Suprapubic skin (tissue), 4 donors: Measurements from ENCODE around the gene KREMEN1. TPM values are rescaled to one million over a fixed set of nuclear protein-coding genes. Genes with fewer than 3 reads are reported as not detected.

ENCODE experiments used
- DNase-seq, 2 donors: peaks; one replicate each; pipeline ENCODE4 v3.0.0-alpha.2; 2019; ENCODE audit warnings: low spot score in 2 of 2
- H3K27ac ChIP-seq: fragments of 200-600 bp; sonication (generic); one replicate; pipeline ENCODE4 v1.5.1; 2019
- H3K27me3 ChIP-seq: fragments of 200-600 bp; sonication (generic); one replicate; pipeline ENCODE4 v1.5.1; 2019
- H3K36me3 ChIP-seq: fragments of 200-600 bp; sonication (generic); one replicate; pipeline ENCODE4 v1.5.1; 2019
- H3K4me1 ChIP-seq: fragments of 200-600 bp; sonication (generic); one replicate; pipeline ENCODE4 v1.5.1; 2019
- H3K4me3 ChIP-seq: fragments of 200-600 bp; sonication (generic); one replicate; pipeline ENCODE4 v1.5.1; 2019; ENCODE audit warnings: mild to moderate bottlenecking
- H3K9me3 ChIP-seq: fragments of 200-600 bp; sonication (generic); one replicate; pipeline ENCODE4 v1.5.1; 2019
- CTCF ChIP-seq, 2 donors: fragments of 200-600 bp in 1 of 2; fragments of 450-650 bp in 1 of 2; sonication (generic) in 1 of 2; IDR thresholded peaks; one replicate each; pipeline ENCODE4 v1.5.1; 2016 to 2019; ENCODE audit warnings: antibody characterized with exemption in 2 of 2, mild to moderate bottlenecking in 1 of 2, moderate library complexity in 1 of 2
- EP300 ChIP-seq: sonication (generic); formaldehyde crosslinking; IDR thresholded peaks from one replicate; pipeline ENCODE4 v1.6.1; 2017; ENCODE audit warnings: antibody characterized with exemption
- POLR2A ChIP-seq, 2 donors: fragments of 450-650 bp; IDR thresholded peaks; one replicate each; pipeline ENCODE4 v1.6.1; 2017; ENCODE audit warnings: antibody characterized with exemption in 2 of 2, mild to moderate bottlenecking in 2 of 2, moderate library complexity in 2 of 2
- POLR2AphosphoS5 ChIP-seq, 3 donors: sonication (generic); formaldehyde crosslinking; IDR thresholded peaks; one replicate each; pipeline ENCODE4 v1.6.1; 2017; ENCODE audit warnings: antibody characterized with exemption in 3 of 3
- WGBS: methylation state at CpG from one replicate; pipeline ENCODE4 v1.1.5; 2018; 5-methylcytosine and 5-hydroxymethylcytosine counted together
- total RNA-seq, 4 donors: library from RNA; depleted of rRNA; stranded (reverse); fragments of >200 nt; gene quantifications; one replicate each; pipeline ENCODE4 v1.1.0, GENCODE V29; 2016

The KREMEN1 gene
- total RNA-seq, 4 donors from 2014 or later = 51.6 to 71.1 (median 60.9) TPM

GRCh38 chr22:29186302-29186701 is 113.5 kb downstream of the KREMEN1 start:
- Histone ChIP-seq H3K27me3 (no peaks in the 10 kb centered on the region), H3K4me3 (no peak overlapping the region), H3K4me1 (peaks cover 3% of the 10 kb centered on the region), H3K27ac (no peak overlapping the region), H3K9me3 (no peaks in the 10 kb centered on the region), H3K36me3 (no peaks in the 10 kb centered on the region)
- TF ChIP-seq EP300 (no peak), CTCF (IDR thresholded peaks at IDR 0.05) (no peak), POLR2A (IDR thresholded peaks at IDR 0.05) (no peak), POLR2AphosphoS5 (IDR thresholded peaks at IDR 0.05) (no peak)
- no peak for DNase-seq
- WGBS = 93% methylated on average over 1 of the region's 1 CpG

- 58% methylated on average over 3 of the region's 7 CpGs for WGBS
- Histone ChIP-seq H3K36me3 (no peaks in the 10 kb centered on the region), H3K4me1 (peaks cover 3% of the 10 kb centered on the region), H3K9me3 (no peaks in the 10 kb centered on the region), H3K27me3 (no peaks in the 10 kb centered on the region), H3K4me3 (no peak overlapping the region), H3K27ac (no peak overlapping the region)
- no peak for TF ChIP-seq POLR2AphosphoS5 (IDR thresholded peaks at IDR 0.05)
- TF ChIP-seq EP300 = no peak
- TF ChIP-seq CTCF (IDR thresholded peaks at IDR 0.05) = no peak
- no peak for TF ChIP-seq POLR2A (IDR thresholded peaks at IDR 0.05)
- no peak for DNase-seq
Observed at GRCh38 chr22:29187831-29188230, 115.0 kb downstream of the KREMEN1 start.

- Histone ChIP-seq H3K9me3 (no peaks in the 10 kb centered on the region), H3K4me1 (peaks cover 3% of the 10 kb centered on the region), H3K36me3 (no peaks in the 10 kb centered on the region), H3K4me3 (no peak overlapping the region), H3K27me3 (no peaks in the 10 kb centered on the region), H3K27ac (no peak overlapping the region)
- no peak for TF ChIP-seq POLR2A (IDR thresholded peaks at IDR 0.05)
- no peak for TF ChIP-seq POLR2AphosphoS5 (IDR thresholded peaks at IDR 0.05)
- no peak for TF ChIP-seq EP300
- TF ChIP-seq CTCF (IDR thresholded peaks at IDR 0.05) = no peak
- no peak for DNase-seq
- WGBS = 92% methylated on average over 8 of the region's 8 CpGs
Observed at GRCh38 chr22:29190051-29190450, 117.2 kb downstream of the KREMEN1 start.

GRCh38 chr22:29190918-29191317 is 118.1 kb downstream of the KREMEN1 start:
- Histone ChIP-seq H3K9me3 (no peaks in the 10 kb centered on the region), H3K4me3 (no peak overlapping the region), H3K27ac (no peak overlapping the region), H3K27me3 (no peaks in the 10 kb centered on the region), H3K36me3 (no peaks in the 10 kb centered on the region), H3K4me1 (peaks cover 3% of the 10 kb centered on the region)
- no peak for DNase-seq
- TF ChIP-seq POLR2A (IDR thresholded peaks at IDR 0.05) (no peak), EP300 (no peak), POLR2AphosphoS5 (IDR thresholded peaks at IDR 0.05) (no peak)
- 52% methylated on average over 10 of the region's 10 CpGs for WGBS

GRCh38 chr22:29193021-29193420 is 120.2 kb downstream of the KREMEN1 start:
- WGBS = 68% methylated on average over 8 of the region's 8 CpGs
- Histone ChIP-seq H3K4me3 (no peak overlapping the region), H3K9me3 (no peaks in the 10 kb centered on the region), H3K27ac (no peak overlapping the region), H3K36me3 (no peaks in the 10 kb centered on the region), H3K4me1 (peaks cover under 1% of the 10 kb centered on the region), H3K27me3 (no peaks in the 10 kb centered on the region)
- no peak for TF ChIP-seq CTCF (IDR thresholded peaks at IDR 0.05)
- no peak for TF ChIP-seq EP300
- TF ChIP-seq POLR2AphosphoS5 (IDR thresholded peaks at IDR 0.05) = no peak
- no peak for TF ChIP-seq POLR2A (IDR thresholded peaks at IDR 0.05)
- DNase-seq = no peak

- no peaks in the 10 kb centered on the region for H3K4me1 ChIP-seq
- no peaks in the 10 kb centered on the region for H3K27me3 ChIP-seq
- no peak overlapping the region for H3K27ac ChIP-seq
- no peaks in the 10 kb centered on the region for H3K9me3 ChIP-seq
- H3K36me3 ChIP-seq = no peaks in the 10 kb centered on the region
- no peak for DNase-seq
- no peak overlapping the region for H3K4me3 ChIP-seq
- TF ChIP-seq POLR2AphosphoS5 (IDR thresholded peaks at IDR 0.05) = no peak
- no peak for TF ChIP-seq CTCF (IDR thresholded peaks at IDR 0.05)
- no peak for TF ChIP-seq EP300
- no peak for TF ChIP-seq POLR2A (IDR thresholded peaks at IDR 0.05)
- WGBS = 91% methylated on average over 2 of the region's 2 CpGs
Observed at GRCh38 chr22:29194184-29194583, 121.3 kb downstream of the KREMEN1 start.
